OCI-LY1 (cell line): ENCODE data around the gene MAGI2.

Experiments
- H2AFZ ChIP-seq: fragments of 200-600 bp; sonication (generic), shearing (Covaris generic); 2 replicates; pipeline ENCODE4 v1.6.0; 2014; ENCODE audit warnings: antibody characterized with exemption, mild to moderate bottlenecking, low read length
- H3F3A ChIP-seq: fragments of 200-600 bp; sonication (generic), shearing (Covaris generic); 2 replicates; pipeline ENCODE4 v1.6.0; 2014; ENCODE audit warnings: mild to moderate bottlenecking, antibody characterized with exemption, low read length, moderate library complexity; ENCODE audit not compliant: insufficient read depth
- H3K27ac ChIP-seq: fragments of 200-600 bp; sonication (generic); 2 replicates; pipeline ENCODE4 v1.5.1; 2014; ENCODE audit warnings: low read length, mixed run types, mild to moderate bottlenecking, low read depth; ENCODE audit not compliant: poor library complexity, severe bottlenecking
- H3K27me3 ChIP-seq: fragments of 200-600 bp; sonication (generic); 2 replicates; pipeline ENCODE4 v1.6.0; 2014; ENCODE audit warnings: antibody characterized with exemption, mild to moderate bottlenecking, low read length, moderate library complexity; ENCODE audit not compliant: insufficient read depth
- H3K36me3 ChIP-seq: fragments of 200-600 bp; sonication (generic); 2 replicates; pipeline ENCODE4 v1.6.1; 2014; ENCODE audit warnings: mild to moderate bottlenecking, antibody characterized with exemption, low read length, moderate library complexity, mixed read lengths; ENCODE audit not compliant: insufficient read depth
- H3K4me1 ChIP-seq: fragments of 200-600 bp; sonication (generic); 2 replicates; pipeline ENCODE4 v1.5.1; 2014; ENCODE audit warnings: mild to moderate bottlenecking, low read length, moderate library complexity; ENCODE audit not compliant: insufficient read depth, severe bottlenecking
- H3K4me2 ChIP-seq: fragments of 200-600 bp; sonication (generic), shearing (Covaris generic); 2 replicates; pipeline ENCODE4 v1.6.1; 2014; ENCODE audit warnings: low read length
- H3K4me3 ChIP-seq: fragments of 200-600 bp; sonication (generic); 2 replicates; pipeline ENCODE4 v1.5.1; 2014; ENCODE audit warnings: low read length, low read depth, mild to moderate bottlenecking, mixed read lengths; ENCODE audit not compliant: poor library complexity, severe bottlenecking
- H3K79me2 ChIP-seq: fragments of 200-600 bp; shearing (Covaris generic); 2 replicates; pipeline ENCODE4 v1.6.1; 2016; ENCODE audit warnings: mixed run types, low read length, mixed read lengths; ENCODE audit not compliant: insufficient read depth
- H3K9ac ChIP-seq: fragments of 200-600 bp; sonication (generic), shearing (Covaris generic); 2 replicates; pipeline ENCODE4 v1.6.1; 2014; ENCODE audit warnings: mild to moderate bottlenecking, low read length, mixed read lengths
- H3K9me2 ChIP-seq: fragments of 200-600 bp; sonication (generic), shearing (Covaris generic); 2 replicates; pipeline ENCODE4 v1.6.1; 2014; ENCODE audit warnings: low read depth, mild to moderate bottlenecking, low read length, mixed read lengths
- H3K9me3 ChIP-seq: fragments of 200-600 bp; shearing (Covaris generic); 2 replicates; pipeline ENCODE4 v1.6.1; 2014; ENCODE audit warnings: low read length, mixed read lengths
- H4K20me1 ChIP-seq: fragments of 200-600 bp; sonication (generic), shearing (Covaris generic); 2 replicates; pipeline ENCODE4 v1.6.0; 2016; ENCODE audit warnings: mild to moderate bottlenecking, low read length; ENCODE audit not compliant: insufficient read depth
- EZH2 ChIP-seq: fragments of 200-600 bp; sonication (generic), shearing (Covaris generic); IDR thresholded peaks from 2 replicates; pipeline ENCODE4 v1.8.0; 2017; ENCODE audit warnings: borderline replicate concordance, mixed run types, mild to moderate bottlenecking, antibody characterized with exemption, low read length, moderate library complexity, mixed read lengths
- TF ChIP-seq, protein P1 (sequence below): fragments of 200-600 bp; sonication (generic), shearing (Covaris generic); IDR thresholded peaks from 2 replicates; pipeline ENCODE4 v1.5.1; 2017; ENCODE audit warnings: mild to moderate bottlenecking, antibody characterized with exemption, low read length, moderate library complexity, mixed read lengths

Gene MAGI2

DNA sequence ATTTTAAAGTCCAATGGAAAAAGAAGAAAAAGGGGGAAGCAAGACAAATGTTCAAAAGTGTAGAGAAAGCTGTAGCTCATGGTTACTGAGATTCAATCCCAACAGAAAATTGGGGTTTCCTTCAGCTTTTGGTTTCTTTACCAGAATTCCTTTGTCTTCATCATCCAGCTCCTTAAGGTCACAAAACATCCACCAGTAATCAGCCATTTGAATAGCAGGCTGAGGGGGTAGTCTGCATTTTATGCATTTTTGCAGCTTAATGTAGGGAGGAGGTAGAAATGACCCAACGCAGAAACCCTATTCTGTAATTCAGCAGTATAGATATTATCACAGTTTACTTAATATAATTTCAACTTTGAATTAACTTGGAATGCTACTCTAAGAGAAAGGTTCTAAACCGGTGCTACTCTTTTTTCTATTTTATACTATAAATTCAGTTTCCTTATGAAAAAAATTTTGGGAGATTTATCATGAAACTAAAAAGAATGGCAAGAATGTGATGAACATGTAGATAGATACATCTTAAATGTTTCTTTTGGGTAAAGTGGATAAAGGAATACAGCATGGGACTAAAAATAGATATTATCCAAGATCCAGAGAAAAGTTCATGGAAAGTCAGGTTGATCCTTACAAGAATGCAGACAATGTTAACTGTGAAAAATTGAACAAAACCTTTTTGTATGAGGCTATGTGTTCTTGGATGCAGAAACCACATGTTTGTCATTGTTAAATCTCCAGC is 1058.0 kb downstream of the MAGI2 start:
- Histone ChIP-seq H3K4me2 (no peak overlapping the region), H3K79me2 (no peaks in the 10 kb centered on the region), H3K9ac (no peak overlapping the region), H3K4me3 (no peak overlapping the region), H3K9me3 (no peaks in the 10 kb centered on the region), H4K20me1 (no peaks in the 10 kb centered on the region), H3K27ac (no peak overlapping the region), H3F3A (no peaks in the 10 kb centered on the region), H2AFZ (no peak overlapping the region), H3K27me3 (no peaks in the 10 kb centered on the region), H3K9me2 (no peaks in the 10 kb centered on the region), H3K4me1 (no peaks in the 10 kb centered on the region), H3K36me3 (no peaks in the 10 kb centered on the region)
- no peak for TF ChIP-seq EZH2
- TF ChIP-seq, protein P1, sequence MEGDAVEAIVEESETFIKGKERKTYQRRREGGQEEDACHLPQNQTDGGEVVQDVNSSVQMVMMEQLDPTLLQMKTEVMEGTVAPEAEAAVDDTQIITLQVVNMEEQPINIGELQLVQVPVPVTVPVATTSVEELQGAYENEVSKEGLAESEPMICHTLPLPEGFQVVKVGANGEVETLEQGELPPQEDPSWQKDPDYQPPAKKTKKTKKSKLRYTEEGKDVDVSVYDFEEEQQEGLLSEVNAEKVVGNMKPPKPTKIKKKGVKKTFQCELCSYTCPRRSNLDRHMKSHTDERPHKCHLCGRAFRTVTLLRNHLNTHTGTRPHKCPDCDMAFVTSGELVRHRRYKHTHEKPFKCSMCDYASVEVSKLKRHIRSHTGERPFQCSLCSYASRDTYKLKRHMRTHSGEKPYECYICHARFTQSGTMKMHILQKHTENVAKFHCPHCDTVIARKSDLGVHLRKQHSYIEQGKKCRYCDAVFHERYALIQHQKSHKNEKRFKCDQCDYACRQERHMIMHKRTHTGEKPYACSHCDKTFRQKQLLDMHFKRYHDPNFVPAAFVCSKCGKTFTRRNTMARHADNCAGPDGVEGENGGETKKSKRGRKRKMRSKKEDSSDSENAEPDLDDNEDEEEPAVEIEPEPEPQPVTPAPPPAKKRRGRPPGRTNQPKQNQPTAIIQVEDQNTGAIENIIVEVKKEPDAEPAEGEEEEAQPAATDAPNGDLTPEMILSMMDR, result no peak

DNA sequence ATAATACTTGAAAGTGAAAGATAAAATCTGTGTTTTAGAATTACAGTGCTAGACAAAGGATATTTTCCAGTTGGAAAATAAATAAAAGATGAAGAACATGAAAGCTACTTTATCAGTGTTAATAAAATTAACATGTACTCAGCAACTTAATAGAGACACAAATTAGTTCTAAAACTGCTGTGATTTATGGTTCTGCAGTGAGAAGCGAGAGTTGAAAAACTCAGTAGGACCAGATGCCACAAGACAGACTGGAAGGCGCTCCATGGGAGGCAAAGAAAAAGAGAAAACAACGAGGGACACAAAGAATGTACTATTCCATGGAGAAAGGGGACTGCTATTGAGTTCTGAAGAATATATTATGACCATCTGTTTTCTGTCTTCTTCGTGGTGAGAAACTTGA is 1064.4 kb downstream of the MAGI2 start:
- H3K27me3 ChIP-seq, result no peaks in the 10 kb centered on the region
- no peak for TF ChIP-seq EZH2
- TF ChIP-seq, protein P1, result no peak
- H3K79me2 ChIP-seq, result no peaks in the 10 kb centered on the region
- H2AFZ ChIP-seq, result no peak overlapping the region
- no peak overlapping the region for H3K4me3 ChIP-seq
- H3K27ac ChIP-seq, result no peak overlapping the region
- no peaks in the 10 kb centered on the region for H3K4me1 ChIP-seq
- H3K9me2 ChIP-seq, result no peaks in the 10 kb centered on the region
- H3K9me3 ChIP-seq, result no peaks in the 10 kb centered on the region
- H3F3A ChIP-seq, result no peaks in the 10 kb centered on the region
- H3K36me3 ChIP-seq, result no peaks in the 10 kb centered on the region
- H4K20me1 ChIP-seq, result no peaks in the 10 kb centered on the region
- H3K9ac ChIP-seq, result no peak overlapping the region
- H3K4me2 ChIP-seq, result no peak overlapping the region

DNA sequence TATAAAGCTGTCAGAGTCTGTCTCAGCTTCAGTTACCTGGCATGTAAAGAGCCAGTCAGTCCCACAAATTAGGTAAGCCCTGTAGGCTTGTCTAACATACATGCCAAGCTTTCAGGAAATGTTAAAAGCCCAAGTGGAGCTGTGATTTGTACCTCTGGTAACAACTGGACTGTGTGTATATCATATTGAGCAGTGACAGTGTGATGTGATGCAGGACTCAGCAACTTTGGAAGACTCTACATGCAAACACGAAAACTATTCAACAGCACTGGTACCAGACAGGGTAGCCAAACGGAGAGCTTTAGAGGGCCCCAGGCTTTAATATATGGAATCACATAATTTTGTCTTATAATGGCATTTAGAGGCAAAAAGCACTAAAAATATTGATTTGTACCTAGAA is 1066.9 kb downstream of the MAGI2 start:
- no peaks in the 10 kb centered on the region for H3K27me3 ChIP-seq
- no peaks in the 10 kb centered on the region for H3K79me2 ChIP-seq
- no peak overlapping the region for H3K27ac ChIP-seq
- no peak overlapping the region for H2AFZ ChIP-seq
- H3K9me2 ChIP-seq, result no peaks in the 10 kb centered on the region
- TF ChIP-seq, protein P1, result no peak
- TF ChIP-seq EZH2, result no peak
- no peak overlapping the region for H3K4me3 ChIP-seq
- H3K36me3 ChIP-seq, result no peaks in the 10 kb centered on the region
- H3K4me2 ChIP-seq, result no peak overlapping the region
- no peaks in the 10 kb centered on the region for H3F3A ChIP-seq
- no peaks in the 10 kb centered on the region for H3K9me3 ChIP-seq
- no peak overlapping the region for H3K9ac ChIP-seq
- no peaks in the 10 kb centered on the region for H3K4me1 ChIP-seq
- no peaks in the 10 kb centered on the region for H4K20me1 ChIP-seq
